HG02798 (cell line): Measurements from ENCODE around the gene GOLGA8J.
"Not testable (repeated sequence)": the region's sequence is repeated elsewhere in the genome, so short reads cannot be mapped to it uniquely, and the experiment has no call there.

ENCODE experiments used
- ATAC-seq: cut with Tn5 transposase; IDR thresholded peaks from one replicate; pipeline ENCODE4 v1.9.1; 2021; ENCODE audit warnings: mild to moderate bottlenecking; ENCODE audit not compliant: unreplicated experiment, poor library complexity

GOLGA8J gene

DNA sequence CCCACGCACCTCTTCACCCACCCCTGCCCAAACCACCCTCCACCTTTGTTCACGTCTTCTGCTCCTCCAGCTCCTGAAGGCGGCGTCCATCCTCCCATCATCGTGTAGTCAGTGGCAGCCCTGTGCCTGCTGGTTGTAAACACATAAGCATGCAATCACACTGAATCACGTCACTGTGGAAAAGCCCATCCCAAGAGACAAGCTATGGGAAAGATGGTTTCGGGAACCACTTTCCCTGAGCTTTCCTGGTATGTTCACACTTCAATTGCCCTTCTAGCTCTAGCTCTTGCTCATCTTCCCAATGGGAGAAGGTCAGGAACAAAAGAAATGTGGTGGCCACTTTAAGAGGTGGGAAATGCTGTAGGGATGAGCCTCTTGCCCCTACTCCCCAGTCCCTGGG is 14.4 kb upstream of the GOLGA8J start:
- ATAC-seq, result no peak

DNA sequence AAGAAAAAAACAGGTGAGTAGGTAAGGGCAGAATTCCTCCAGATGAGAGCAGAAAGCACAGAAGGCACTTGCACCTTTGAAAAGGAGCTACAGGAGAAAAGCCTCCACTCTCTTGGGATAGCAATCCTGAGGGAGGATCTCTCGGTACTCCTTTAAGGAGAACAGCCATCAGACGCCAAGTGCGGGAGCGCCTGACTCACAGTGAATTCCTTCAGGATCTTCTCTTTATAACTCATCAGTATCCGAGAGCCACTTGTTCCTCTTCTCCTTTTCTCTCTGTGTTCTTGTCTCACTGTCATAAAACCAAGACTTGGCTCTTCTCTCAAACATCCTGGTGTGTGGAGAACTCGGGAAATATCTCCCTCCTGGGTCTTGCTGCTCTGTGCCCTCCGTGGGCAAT is 10.1 kb upstream of the GOLGA8J start:
- no peak for ATAC-seq

DNA sequence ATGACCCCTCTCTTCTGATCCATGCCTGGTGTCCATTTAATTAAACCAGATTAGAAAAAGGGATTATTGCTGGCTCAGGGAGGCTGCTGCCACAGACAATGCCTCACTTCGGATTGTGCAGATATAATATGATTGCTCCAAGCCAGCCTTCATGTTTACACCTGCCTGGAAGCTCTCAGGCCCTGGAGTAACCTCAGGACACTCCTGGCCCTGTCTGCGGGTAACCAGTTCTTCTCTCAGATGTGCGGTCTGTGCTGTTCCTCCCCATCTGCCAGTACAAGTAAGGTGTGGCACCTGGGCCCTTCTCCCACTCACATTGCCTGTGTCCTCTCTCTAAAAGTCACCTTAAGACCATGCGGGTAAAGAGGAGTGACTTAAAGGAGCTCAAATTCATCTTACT is 8.8 kb upstream of the GOLGA8J start:
- no peak for ATAC-seq

DNA sequence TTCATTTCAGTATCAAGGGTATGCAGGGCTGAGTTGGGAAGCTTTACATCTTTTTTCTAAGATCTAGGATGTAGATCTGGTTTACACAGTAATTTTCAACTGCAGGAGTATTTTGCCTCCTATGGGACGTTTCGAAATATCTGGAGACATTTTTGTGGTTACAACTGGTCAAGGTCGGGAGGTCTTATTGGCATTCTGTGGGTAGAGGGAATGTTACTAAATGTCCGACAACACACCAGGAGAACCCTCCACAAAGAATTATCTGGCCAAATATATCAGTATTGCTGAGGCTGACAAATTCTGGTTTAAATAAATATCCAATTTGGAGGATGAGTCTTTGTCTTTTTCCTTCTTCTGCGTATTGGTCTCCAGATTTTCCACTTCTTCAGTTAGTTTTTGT is 1.9 kb upstream of the GOLGA8J start:
- ATAC-seq, result not testable (repeated sequence)

DNA sequence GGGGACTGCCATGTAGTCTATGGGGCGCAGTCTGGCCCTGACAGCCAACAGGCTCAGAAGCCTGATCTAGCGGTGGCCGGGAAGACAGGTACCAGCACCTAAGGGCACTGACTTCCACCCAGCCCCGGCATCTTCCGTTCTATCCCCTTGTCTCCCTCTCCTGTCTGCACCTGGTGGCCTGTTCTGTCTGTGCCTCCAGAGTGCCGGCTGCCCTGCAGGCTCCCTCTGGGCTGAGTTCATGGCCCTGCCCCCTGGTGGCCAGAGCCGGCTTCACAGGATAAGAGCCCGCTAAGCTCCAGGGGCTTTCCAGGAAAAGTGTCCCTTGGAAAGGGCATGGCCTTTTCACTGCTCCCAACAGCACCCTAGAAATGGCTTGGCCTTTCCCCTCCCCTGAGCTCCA is 15.1 kb downstream of the GOLGA8J start:
- ATAC-seq, result peak; percentile 42

DNA sequence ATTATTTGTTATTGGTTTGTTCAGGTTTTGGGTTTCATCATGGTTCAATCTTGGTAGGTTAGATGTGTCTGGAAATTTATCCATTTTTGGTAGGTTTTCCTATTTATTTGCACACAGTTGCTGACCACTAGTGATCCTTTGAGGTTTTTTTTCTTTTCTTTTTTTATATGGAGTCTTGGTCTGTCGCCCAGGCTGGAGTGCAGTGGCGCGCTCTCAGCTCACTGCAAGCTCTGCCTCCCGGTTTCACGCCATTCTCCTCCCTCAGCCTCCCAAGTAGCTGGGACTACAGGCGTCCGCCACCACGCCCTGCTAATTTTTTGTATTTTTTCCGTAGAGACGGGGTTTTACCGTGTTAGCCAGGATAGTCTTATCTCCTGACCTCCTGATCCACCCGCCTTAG is 20.1 kb downstream of the GOLGA8J start:
- ATAC-seq, result not testable (repeated sequence)

DNA sequence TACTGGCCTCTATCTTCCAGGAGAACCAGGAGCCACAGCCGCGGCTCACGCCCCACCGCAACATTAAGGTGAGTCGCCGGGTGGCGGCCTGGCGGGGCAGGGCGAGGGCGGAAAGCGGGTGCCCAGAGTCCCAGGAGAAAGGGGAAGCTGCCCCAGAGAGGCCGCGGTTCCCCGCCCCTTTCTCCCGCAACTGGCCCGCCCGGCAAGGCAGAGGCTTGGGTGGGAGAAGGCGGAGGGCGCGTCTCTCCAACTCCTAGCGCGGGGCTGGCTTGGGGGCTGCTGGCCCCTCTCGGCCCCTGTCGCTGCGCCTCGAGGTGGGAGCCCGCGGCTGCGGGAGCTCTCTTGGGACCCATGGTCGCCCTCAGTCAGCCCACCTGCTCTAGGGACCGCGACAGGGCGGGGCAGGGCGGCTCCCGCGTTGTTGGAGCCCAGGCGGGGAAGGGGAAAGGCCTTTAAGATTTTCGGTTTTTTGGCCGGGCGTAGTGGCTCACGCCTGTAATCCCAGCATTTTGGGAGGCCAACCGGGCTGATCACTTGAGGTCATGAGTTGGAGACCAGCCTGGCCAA is 21.3 kb downstream of the GOLGA8J start:
- ATAC-seq, result not testable (repeated sequence)

DNA sequence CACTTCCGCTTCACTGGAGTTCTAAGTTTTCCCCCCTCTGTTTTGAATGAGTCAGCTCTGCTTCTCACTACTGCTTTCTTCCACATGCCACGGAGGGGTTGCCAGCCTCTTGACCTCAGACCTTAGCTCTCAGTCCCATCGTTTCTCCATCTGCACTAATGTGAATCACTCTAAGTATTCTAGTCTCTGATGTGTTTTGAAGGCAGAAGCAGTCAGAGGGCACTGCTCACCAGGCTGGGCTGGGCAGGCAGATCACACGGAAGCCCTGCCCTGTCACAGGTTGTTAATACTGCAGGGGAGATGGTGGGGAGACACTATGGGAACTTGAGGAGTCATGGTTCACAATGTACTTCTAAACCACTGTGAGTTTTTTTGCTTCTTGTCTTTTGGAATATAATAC is 27.8 kb downstream of the GOLGA8J start:
- ATAC-seq, result not testable (repeated sequence)

DNA sequence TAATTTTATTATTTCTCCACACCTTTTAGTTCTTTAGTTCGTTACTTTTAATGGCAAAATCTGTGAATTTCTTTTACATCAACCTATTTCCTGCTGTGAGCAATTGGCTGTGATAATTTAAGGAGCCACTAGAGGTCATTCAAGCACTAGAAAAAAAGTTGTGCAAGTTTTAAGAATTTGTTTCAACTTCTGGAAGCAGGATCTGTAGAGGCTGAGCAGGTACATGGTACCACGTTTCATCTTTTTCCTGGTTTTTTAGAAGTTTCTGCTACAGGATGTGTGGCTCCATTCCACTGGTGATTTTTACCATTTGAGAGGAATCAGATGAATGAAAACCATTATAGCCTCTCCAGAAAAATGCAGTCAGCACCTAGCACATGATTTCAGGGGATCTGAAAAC is 47.3 kb downstream of the GOLGA8J start:
- not testable (repeated sequence) for ATAC-seq

DNA sequence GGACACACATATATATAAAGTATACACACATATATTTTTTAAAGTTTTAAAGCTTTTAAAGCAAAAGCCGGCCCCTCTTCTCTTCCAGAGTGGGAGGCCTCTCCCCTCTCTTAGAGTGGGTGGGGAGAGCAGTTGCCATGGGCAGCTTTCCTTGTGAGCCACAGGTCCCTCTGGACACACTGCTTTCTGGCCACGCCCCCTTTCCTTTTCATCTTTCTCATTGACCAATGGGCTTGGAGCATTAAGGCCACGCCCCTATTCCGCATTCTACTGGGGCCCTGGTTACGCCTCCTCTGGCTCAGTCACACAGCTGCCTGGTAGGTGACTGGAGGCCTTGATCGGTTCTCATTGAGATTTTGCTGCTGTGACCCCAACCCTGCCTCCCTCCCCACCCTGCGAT is 52.0 kb downstream of the GOLGA8J start, which contains the start of gene GOLGA8T:
TSS of gene GOLGA8T (plus strand) at position 301 of the 400 bp plus-strand sequence. CDS start at position 399, 98 bp downstream.
- not testable (repeated sequence) for ATAC-seq
